Adrenal gland (tissue), 5 donors: ENCODE measurements around the gene KCNJ6.

Source experiments
- CTCF ChIP-seq, 6 experiments: fragments of 450-650 bp in 4 of 6; fragments of 200-600 bp in 2 of 6; sonication (generic) in 1 of 6; IDR thresholded peaks; 1 replicate in 5 of 6; 2 replicates in 1 of 6; pipeline versions ENCODE4 v1.5.1 to v1.8.0; 2016 to 2021; ENCODE audit warnings: antibody characterized with exemption in 6 of 6, mild to moderate bottlenecking in 2 of 6, moderate library complexity in 1 of 6
- POLR2A ChIP-seq, 2 donors: fragments of 450-650 bp; IDR thresholded peaks; one replicate each; pipeline ENCODE4 v1.6.1; 2017; ENCODE audit warnings: antibody characterized with exemption in 2 of 2, mild to moderate bottlenecking in 2 of 2, moderate library complexity in 1 of 2
- donor health status: DM: no; HTN: no; CAD: no.

DNA sequence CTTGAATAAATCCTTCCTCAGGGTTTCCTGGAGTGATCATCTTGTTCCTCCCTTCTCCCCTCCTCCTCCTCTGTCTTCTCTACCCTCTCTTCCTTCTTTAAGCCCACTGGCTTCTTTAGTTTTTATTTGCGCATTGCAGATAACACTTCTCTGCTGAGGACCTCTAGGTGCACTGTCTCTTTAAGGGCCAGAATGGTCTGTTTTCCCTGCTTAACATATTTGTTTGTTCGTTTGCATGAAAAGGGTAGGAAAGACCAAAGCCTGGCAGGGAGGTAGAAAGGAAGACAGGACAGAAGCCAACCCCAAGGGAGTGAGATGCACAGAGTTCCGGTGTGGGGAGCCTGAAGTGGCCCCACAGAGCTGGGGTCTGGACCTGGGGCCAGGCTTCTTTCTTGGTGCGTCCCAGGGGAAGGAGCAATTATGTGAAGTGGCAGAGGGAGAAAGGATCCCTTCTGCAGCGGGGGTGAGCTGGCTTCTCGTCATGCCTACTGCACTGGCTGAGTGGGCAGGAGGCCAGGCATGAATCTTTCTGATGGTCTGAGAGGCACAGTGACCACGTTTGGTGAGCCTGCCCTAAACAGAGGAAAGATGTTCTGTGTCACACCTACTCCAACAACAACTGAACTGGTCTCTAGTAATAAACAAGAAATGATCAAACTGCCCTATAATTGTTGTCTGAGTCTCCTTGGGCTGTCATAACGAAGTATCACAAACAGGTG lies 232.7 kb downstream of the KCNJ6 start:
- no peak for TF ChIP-seq CTCF (IDR thresholded peaks at IDR 0.05)
- TF ChIP-seq POLR2A (IDR thresholded peaks at IDR 0.05) = no peak
